ENCODE results near the gene C14orf119.

GRCh38 chr14:23115039-23115731 lies 19.9 kb downstream of the C14orf119 start:
- TF ChIP-seq CTCF (IDR thresholded peaks at IDR 0.05) = no peak
- TF ChIP-seq SIN3A (IDR thresholded peaks at IDR 0.05; ENCODE audit: borderline replicate concordance, insufficient read depth, low read depth, low read length) = no peak
- TF ChIP-seq REST (IDR thresholded peaks at IDR 0.05; ENCODE audit: insufficient read depth in 1 of 2, low read depth in 2 of 2, low read length in 1 of 2) = no peak

All from Panc1 (cell line).